Panc1 (cell line): ENCODE measurements around the gene BOC. TPM values are rescaled to one million over a fixed set of nuclear protein-coding genes. Genes with fewer than 3 reads are reported as not detected.

Source experiments
- ATAC-seq: fragments of 200-7000 bp; cut with Tn5 transposase; 2 replicates; pipeline ENCODE4 v1.9.1; 2020; ENCODE audit warnings: mild to moderate bottlenecking, moderate library complexity
- BruUV-seq: library from RNA; stranded (reverse); fragments of 400-500 nt; replicated peaks from 2 replicates; lab custom pipeline; 2021; lab: Mats Ljungman, UMichigan
- CTCF ChIA-PET: fragments of 300-600 bp; sonication (Branson Sonifier 250); formaldehyde crosslinking; loops from one replicate; lab custom pipeline; 2022; ENCODE audit warnings: antibody characterized with exemption; lab: Charles Lee
- POLR2A ChIA-PET: fragments of 300-600 bp; sonication (Branson Sonifier 250); formaldehyde crosslinking; loops from one replicate; lab custom pipeline; 2022; ENCODE audit warnings: antibody characterized with exemption; lab: Charles Lee
- DNase-seq: peaks from one replicate; pipeline ENCODE4 v3.0.0-alpha.2; 2010; ENCODE audit warnings: low read depth, low spot score
- H3K27ac ChIP-seq: 2 replicates; pipeline ENCODE4 v1.5.1; 2011; ENCODE audit warnings: mild to moderate bottlenecking, low read length, inconsistent platforms
- H3K27me3 ChIP-seq: fragments of 200-500 bp; sonication (Bioruptor generic); 2 replicates; pipeline ENCODE4 v1.6.0; 2014; ENCODE audit warnings: low read length, inconsistent platforms; ENCODE audit not compliant: control insufficient read depth, insufficient read depth
- H3K36me3 ChIP-seq: fragments of 200-500 bp; sonication (Bioruptor generic); 2 replicates; pipeline ENCODE4 v1.5.1; 2014; ENCODE audit warnings: inconsistent platforms, mild to moderate bottlenecking, low read length, moderate library complexity; ENCODE audit not compliant: control insufficient read depth, insufficient read depth
- H3K4me1 ChIP-seq: 2 replicates; pipeline ENCODE4 v1.5.1; 2011; ENCODE audit warnings: inconsistent platforms, mild to moderate bottlenecking, low read length, moderate library complexity; ENCODE audit not compliant: control insufficient read depth, insufficient read depth
- H3K4me3 ChIP-seq, 2 experiments: 2 replicates each; pipeline ENCODE4 v1.5.1; 2011 to 2012; ENCODE audit warnings: low read depth in 2 of 2, low read length in 2 of 2, mild to moderate bottlenecking in 2 of 2, inconsistent platforms in 1 of 2, moderate library complexity in 1 of 2
- H3K9me3 ChIP-seq: fragments of 200-500 bp; sonication (Bioruptor generic); 2 replicates; pipeline ENCODE4 v1.5.1; 2014; ENCODE audit warnings: low read depth, mild to moderate bottlenecking, inconsistent platforms, low read length, moderate library complexity; ENCODE audit not compliant: control insufficient read depth, insufficient read depth
- CTCF ChIP-seq: fragments of 450-650 bp; IDR thresholded peaks from 2 replicates; pipeline ENCODE4 v1.5.1; 2017; ENCODE audit warnings: mild to moderate bottlenecking
- POLR2AphosphoS5 ChIP-seq: IDR thresholded peaks from 2 replicates; pipeline ENCODE4 v1.6.1; 2012; ENCODE audit warnings: mild to moderate bottlenecking, low read depth, low read length, moderate library complexity
- REST ChIP-seq, 2 experiments: IDR thresholded peaks; 2 replicates each; pipeline ENCODE4 v1.6.1; 2011 to 2012; ENCODE audit warnings: low read depth in 2 of 2, control low read depth in 1 of 2, low read length in 1 of 2, mild to moderate bottlenecking in 1 of 2, moderate library complexity in 1 of 2; ENCODE audit not compliant: insufficient read depth in 1 of 2
- SIN3A ChIP-seq: IDR thresholded peaks from 2 replicates; pipeline ENCODE4 v1.6.1; 2012; ENCODE audit warnings: low read depth, mild to moderate bottlenecking, low read length, moderate library complexity, borderline replicate concordance; ENCODE audit not compliant: insufficient read depth
- TCF7L2 ChIP-seq: IDR thresholded peaks from 2 replicates; pipeline ENCODE4 v1.6.1; 2011; ENCODE audit warnings: mild to moderate bottlenecking, low read depth, low read length, inconsistent platforms
- in situ Hi-C: cut with HindIII; loops from 2 replicates; pipeline ENCODE4 v1.10.0; 2016; ENCODE audit warnings: low sequenced_read_pairs, low pct_unique_long_range_greater_than_20kb
- intact Hi-C: fragments of 100-400 bp; cut with micrococcal nuclease; formaldehyde crosslinking; loops from one replicate; pipeline ENCODE4 v1.10.0; 2022; ENCODE audit not compliant: unreplicated experiment
- total RNA-seq: library from RNA; stranded (reverse); gene quantifications from one replicate; pipeline ENCODE4 v1.2.1, GENCODE V29; 2021; ENCODE audit not compliant: unreplicated experiment

BOC gene
- total RNA-seq, 1 experiment from 2014 or later, result 0.33 TPM

GRCh38 chr3:113216393-113216792 is 5.0 kb downstream of the BOC start:
- H3K4me3 ChIP-seq, result no peak overlapping the region
- TF ChIP-seq CTCF, result no peak
- no peak for TF ChIP-seq REST (IDR thresholded peaks at IDR 0.05; ENCODE audit: insufficient read depth in 1 of 2, low read depth in 2 of 2, low read length in 1 of 2)
- no peak for TF ChIP-seq POLR2AphosphoS5
- no peak for TF ChIP-seq TCF7L2
- no peak for TF ChIP-seq SIN3A
- BruUV-seq, result no TSS peak
- peaks cover 12% of the 10 kb centered on the region for H3K27me3 ChIP-seq
- no peak overlapping the region for H3K27ac ChIP-seq
- CTCF ChIA-PET, result no interaction called here
- DNase-seq (no peak), ATAC-seq (no peak)
- intact Hi-C loops, result no loop called here
- no peaks in the 10 kb centered on the region for H3K9me3 ChIP-seq
- POLR2A ChIA-PET, result no interaction called here
- in situ Hi-C loops, result no loop called here
- no peaks in the 10 kb centered on the region for H3K4me1 ChIP-seq
- no peaks in the 10 kb centered on the region for H3K36me3 ChIP-seq

DNA sequence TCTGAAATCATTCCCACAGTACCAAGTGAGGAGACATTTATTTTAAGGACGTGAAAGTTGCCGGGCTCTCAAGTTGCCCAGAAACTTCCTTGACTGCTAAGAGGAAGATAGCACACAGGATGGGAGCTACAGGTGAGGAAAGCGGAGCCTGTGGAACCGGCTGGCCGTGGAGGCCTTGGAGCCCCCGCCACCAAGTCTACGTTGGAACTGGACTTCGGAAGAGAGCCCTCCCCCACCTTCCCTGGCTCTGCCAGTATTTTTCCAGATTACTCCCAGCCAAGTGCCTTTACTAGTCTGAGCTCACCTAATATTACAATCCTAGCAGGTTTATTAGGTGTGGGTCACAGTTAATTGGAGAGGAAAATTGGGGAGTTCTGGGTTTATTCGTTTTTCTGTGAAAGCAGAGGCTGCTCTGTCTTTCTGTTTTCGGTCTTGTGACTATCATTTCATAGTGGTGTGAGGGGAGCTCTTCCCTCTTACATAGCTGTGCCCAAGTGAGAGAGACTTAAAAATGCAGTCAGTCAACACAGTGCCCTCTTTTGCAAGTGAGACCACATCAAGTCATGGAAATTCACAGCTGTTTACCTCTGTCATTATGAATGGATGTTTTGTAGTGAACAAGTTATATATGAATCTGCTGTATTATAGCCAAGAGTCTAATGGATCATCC is 6.8 kb downstream of the BOC start:
- intact Hi-C loops, result no loop called here
- no peaks in the 10 kb centered on the region for H3K4me1 ChIP-seq
- CTCF ChIA-PET, result no interaction called here
- H3K27ac ChIP-seq, result no peak overlapping the region
- POLR2A ChIA-PET, result no interaction called here
- no peak for TF ChIP-seq CTCF
- TF ChIP-seq POLR2AphosphoS5, result no peak
- TF ChIP-seq REST (IDR thresholded peaks at IDR 0.05; ENCODE audit: insufficient read depth in 1 of 2, low read depth in 2 of 2, low read length in 1 of 2), result no peak
- TF ChIP-seq SIN3A, result no peak
- TF ChIP-seq TCF7L2, result no peak
- BruUV-seq, result no TSS peak
- no peaks in the 10 kb centered on the region for H3K36me3 ChIP-seq
- DNase-seq, result no peak
- no peaks in the 10 kb centered on the region for H3K9me3 ChIP-seq
- ATAC-seq, result no peak
- in situ Hi-C loops, result no loop called here
- H3K4me3 ChIP-seq, result no peak overlapping the region
- H3K27me3 ChIP-seq, result peaks cover 12% of the 10 kb centered on the region
